NCI-H1092 treated with DMSO at 0.1 percent for 48 hours (cell line): ENCODE measurements around the gene BICC1.

Experiments
- DNase-seq: peaks from one replicate; lab custom pipeline; 2025; lab: John Stamatoyannopoulos, UW

The BICC1 gene

GRCh38 chr10:58512491-58513187 is at the start of gene BICC1:
BICC1 (plus strand) TSS chr10:58512872; CDS start chr10:58513144, 272 bp downstream.
- peak; percentile 55 for DNase-seq

- no peak for DNase-seq
Observed at GRCh38 chr10:58464956-58465355, 47.7 kb upstream of the BICC1 start.

GRCh38 chr10:58465629-58466028 is 47.0 kb upstream of the BICC1 start:
- no peak for DNase-seq

GRCh38 chr10:58467931-58468635 is 44.6 kb upstream of the BICC1 start:
- no peak for DNase-seq

- no peak for DNase-seq
Observed at GRCh38 chr10:58473976-58474375, 38.7 kb upstream of the BICC1 start.

- no peak for DNase-seq
Observed at GRCh38 chr10:58475322-58476277, 37.1 kb upstream of the BICC1 start.

GRCh38 chr10:58477122-58477521 is 35.5 kb upstream of the BICC1 start:
- DNase-seq = no peak

GRCh38 chr10:58477902-58478301 is 34.8 kb upstream of the BICC1 start:
- DNase-seq = no peak

GRCh38 chr10:58479045-58479444 is 33.6 kb upstream of the BICC1 start:
- no peak for DNase-seq

GRCh38 chr10:58480321-58480720 is 32.4 kb upstream of the BICC1 start:
- no peak for DNase-seq

GRCh38 chr10:58481569-58482109 is 31.0 kb upstream of the BICC1 start:
- DNase-seq = no peak

GRCh38 chr10:58486821-58487220 is 25.9 kb upstream of the BICC1 start:
- DNase-seq = no peak

- no peak for DNase-seq
Observed at GRCh38 chr10:58488921-58489320, 23.8 kb upstream of the BICC1 start.

- no peak for DNase-seq
Observed at GRCh38 chr10:58502956-58503355, 9.7 kb upstream of the BICC1 start.

GRCh38 chr10:58508316-58508715 is 4.4 kb upstream of the BICC1 start:
- DNase-seq = no peak

- DNase-seq = no peak
Observed at GRCh38 chr10:58511765-58512490, 744 bp upstream of the BICC1 start.

- peak; percentile 40 for DNase-seq
Observed at GRCh38 chr10:58513188-58514110, 777 bp downstream of the BICC1 start.

- no peak for DNase-seq
Observed at GRCh38 chr10:58514111-58514770, 1.6 kb downstream of the BICC1 start.

GRCh38 chr10:58515291-58515941 is 2.7 kb downstream of the BICC1 start:
- DNase-seq = no peak
